Inferior parietal cortex (tissue), 1 donor: Measurements from ENCODE around the gene SAPCD1.
"Not testable (repeated sequence)": the region's sequence is repeated elsewhere in the genome, so short reads cannot be mapped to it uniquely, and the experiment has no call there.

ENCODE experiments used
- DNase-seq: peaks from one replicate; pipeline ENCODE4 v3.0.0-alpha.2; 2016; ENCODE audit errors: extremely low spot score

SAPCD1 gene

GRCh38 chr6:31799781-31800180 is 37.3 kb downstream of the SAPCD1 start:
- no peak for DNase-seq

- not testable (repeated sequence) for DNase-seq
Measured at GRCh38 chr6:31801031-31801927, 38.8 kb downstream of the SAPCD1 start.

GRCh38 chr6:31805939-31806469 is 43.5 kb downstream of the SAPCD1 start:
- no peak for DNase-seq

- peak; percentile 97 for DNase-seq
Measured at GRCh38 chr6:31806470-31807272, 44.2 kb downstream of the SAPCD1 start, which contains the start of gene LSM2. Gene LSM2, minus strand, starts transcription at chr6:31806966. Its CDS starts 209 bp downstream, at chr6:31806757.

- not testable (repeated sequence) for DNase-seq
Measured at GRCh38 chr6:31808599-31808998, 46.1 kb downstream of the SAPCD1 start.

GRCh38 chr6:31811645-31812044 is 49.2 kb downstream of the SAPCD1 start:
- no peak for DNase-seq

- peak; percentile 12 for DNase-seq
Measured at GRCh38 chr6:31813465-31813849, 51.0 kb downstream of the SAPCD1 start.
